ENCODE data around the gene ASB7.
"Not testable (repeated sequence)": the region's sequence is repeated elsewhere in the genome, so short reads cannot be mapped to it uniquely, and the experiment has no call there.

The ASB7 gene

DNA sequence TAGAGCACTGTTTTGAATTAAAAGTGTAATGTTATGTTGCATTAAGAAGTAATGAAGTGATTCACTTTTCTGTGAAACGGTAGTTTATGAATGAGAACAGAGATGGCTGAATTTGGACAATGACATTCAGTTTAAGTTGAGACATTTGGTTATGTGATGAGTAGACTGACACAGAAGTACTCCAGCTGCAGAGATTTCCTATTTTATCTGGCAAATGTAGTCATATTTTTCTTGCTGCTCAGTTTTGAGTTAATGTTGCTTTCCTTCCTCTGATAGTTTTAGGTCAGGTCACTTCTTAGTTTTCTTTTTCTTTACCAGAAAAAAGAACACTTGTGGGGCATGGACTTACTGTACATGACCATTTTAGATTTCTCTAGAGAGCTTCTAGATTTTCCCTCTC, 51.2 kb downstream of the ASB7 start:
- no peak for DNase-seq

- DNase-seq, result no peak
These were observed 56.5 kb downstream of the ASB7 start for GRCh38 chr15:100658895-100659294.

DNA sequence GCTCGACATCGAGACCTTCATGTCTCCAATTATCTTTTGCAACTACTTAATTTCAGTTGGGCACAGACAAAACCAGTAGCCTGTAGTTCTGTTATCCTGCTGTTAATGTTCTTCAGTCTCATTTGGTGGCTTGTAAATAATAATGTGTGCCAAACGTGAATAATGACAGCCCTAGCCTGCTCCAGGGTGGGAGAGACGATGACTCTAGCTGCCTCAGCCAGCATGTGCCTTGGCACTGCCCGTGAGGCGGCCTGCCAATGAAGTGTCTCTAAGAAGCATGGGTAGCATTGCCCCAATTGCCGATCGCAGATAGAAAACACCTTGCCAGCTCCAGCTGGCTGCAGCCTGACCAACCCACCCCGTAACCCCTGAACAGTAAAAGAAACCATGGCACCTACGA, 58.8 kb downstream of the ASB7 start:
- no peak for DNase-seq

DNA sequence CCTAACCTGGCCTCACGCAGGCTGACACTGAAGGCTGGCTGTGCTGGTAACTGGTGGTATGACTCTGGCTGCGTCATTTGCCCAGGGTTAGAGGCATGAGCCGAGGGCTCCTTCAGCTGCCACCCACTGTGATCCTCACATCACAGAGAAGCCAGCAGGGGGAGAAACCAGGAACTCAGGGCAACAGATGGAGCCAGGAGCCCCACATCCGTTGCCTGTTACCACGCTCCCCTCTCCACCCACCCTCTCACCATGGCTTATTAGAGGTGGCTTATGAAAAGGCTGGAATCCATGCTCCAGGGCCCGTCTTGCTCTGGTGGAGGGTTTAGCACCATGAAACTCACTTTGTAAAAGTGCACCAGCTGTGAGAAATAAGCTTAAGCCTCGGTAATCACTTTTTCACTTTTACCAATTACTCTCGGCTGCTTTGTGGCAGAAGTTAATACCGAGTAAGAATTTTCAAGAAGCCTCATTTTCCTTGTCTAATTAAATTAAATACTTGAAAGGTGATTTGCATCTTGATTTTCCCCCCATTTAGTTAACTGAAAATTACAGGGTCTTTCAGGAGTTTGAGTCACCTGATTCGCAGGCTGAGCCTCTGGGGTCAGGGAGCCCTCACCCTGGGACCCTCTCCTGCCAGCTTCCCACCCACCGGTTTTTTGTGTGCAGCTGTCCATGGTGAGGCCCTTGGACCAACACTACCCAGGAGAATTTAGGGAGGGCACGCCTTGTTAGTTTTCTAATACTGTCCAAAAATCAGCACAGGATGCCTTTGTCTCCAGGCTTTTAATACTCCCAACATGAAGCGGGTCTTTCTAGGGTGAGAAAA, 60.9 kb downstream of the ASB7 start:
- DNase-seq, result no peak

DNA sequence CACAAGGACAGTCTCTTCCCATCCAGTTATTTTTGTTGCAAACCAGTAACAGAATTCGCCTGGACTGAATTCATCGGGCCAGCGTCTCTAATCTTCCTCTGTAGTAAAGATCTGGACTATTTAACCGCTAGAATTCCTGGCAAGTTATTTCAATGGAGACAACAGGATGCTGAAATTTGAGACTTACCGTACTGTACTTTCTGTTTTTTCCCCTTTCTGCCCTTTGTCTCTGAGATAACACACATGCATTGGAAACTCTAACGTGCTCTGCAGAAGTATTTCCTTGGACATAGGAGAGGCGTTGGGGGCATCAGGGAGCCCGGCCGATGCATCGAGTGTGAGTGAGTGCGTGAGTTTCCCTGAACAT, 61.5 kb downstream of the ASB7 start:
- DNase-seq, result no peak

DNA sequence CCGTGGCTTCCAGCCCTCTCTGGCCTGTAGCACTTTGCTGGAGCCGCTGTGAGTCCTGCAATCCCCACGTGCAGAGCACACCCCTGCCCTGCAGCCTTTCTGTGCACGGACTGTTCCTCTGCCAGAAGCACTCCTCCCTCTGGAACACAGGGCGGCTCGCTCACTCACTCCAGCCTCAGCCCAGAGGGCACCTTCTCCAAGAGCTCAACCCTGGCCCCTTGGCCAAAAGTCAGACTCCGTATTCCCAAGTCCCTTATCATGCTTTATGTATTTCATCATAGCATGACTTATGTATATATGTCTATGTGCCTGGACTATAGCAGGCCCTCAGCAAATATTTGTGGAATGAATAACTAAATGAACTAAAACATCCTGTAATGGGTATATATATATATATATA, 63.2 kb downstream of the ASB7 start:
- DNase-seq, result no peak

DNA sequence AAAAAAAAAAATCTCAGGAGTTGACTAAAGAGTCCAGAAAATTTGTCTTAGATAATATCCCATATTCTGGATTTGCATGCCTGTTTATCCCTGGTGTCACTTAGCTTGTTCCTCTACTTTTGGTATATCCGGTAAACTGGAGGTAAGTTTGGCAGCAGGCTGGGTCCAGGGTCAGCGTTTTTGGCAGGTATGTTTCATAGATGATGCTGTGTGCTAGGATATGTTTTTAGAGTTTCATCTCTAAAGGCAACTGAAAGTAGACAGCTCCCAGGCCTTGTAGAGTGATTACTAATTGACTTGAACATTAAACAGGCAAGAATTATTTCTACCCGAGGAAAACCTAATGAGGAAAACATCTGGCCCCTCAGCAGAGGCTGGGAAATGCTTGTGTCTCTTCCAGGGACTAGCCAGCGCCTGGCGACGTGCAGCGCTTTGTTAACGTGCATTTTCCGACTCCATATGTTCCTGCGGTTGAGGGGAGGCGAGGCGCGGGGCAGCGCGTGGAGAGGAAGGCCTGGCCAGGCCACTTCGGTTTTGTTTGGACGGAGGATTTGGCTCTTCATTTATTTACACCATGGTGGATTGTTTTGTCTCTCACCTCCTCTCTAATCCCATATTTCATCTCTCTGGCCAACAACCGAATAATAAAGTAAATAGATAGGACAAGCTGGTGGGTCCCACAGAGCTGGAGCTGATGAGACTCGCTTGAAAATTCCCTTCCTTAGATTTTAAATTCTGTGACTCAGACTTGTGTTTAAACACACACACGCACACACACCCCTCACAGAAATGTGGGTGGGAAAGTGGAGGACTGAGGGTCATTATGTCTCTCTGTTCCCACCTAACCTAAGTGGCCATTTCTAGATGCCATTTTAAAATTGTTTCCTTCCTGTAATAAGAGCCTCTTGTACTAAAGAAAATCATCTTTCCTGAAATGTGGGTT, 65.3 kb downstream of the ASB7 start:
- no peak for DNase-seq

DNA sequence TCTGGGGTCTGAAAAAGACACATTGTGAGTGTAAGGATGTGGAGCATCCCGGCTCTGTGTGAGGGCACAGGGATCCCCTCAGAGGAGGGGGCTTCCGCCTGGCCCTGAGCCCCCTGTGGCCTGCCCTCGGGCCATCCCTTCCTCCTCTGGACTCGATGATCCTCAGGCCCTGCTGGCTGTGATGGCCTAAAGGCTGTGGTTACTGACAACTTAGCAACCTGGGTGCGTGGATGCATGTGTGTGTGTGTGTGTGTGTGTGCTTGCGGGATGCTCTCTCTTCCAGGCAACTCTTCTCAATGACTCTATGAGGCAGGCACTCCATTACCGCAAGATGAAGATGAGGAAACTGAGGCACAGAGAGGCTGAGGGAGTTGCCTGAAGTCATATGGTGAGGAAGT, 66.0 kb downstream of the ASB7 start:
- no peak for DNase-seq

GRCh38 chr15:100669260-100669659, 66.9 kb downstream of the ASB7 start:
- DNase-seq, result no peak

- DNase-seq, result no peak
These were observed 68.2 kb downstream of the ASB7 start for GRCh38 chr15:100670505-100671021.

DNA sequence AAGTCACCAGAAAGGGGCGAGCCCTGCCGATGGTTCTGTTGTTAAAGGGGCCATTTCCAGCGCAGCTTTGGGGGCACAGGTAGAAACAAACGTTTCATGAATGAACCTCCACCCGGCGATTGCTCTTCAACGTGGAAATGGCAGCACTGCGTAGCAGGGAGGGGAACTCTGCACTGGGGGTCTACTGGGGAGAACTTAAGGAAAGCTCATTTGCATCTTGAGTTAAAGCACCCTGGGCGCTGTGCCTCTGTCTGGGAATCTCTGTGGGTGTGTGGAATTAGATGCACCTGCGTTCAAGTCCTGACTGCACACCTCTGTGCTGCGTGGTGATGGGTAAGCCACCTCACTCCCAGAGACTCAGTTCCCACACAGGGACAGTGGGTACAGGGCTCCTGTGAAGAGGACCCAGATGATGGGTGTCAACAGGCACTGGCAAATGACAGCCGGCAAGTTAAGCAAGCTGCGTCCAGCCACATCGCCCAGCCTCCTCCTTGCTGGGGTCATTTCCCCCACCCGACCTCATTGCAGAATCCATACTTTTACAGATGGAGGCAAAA, 68.8 kb downstream of the ASB7 start:
- no peak for DNase-seq

DNA sequence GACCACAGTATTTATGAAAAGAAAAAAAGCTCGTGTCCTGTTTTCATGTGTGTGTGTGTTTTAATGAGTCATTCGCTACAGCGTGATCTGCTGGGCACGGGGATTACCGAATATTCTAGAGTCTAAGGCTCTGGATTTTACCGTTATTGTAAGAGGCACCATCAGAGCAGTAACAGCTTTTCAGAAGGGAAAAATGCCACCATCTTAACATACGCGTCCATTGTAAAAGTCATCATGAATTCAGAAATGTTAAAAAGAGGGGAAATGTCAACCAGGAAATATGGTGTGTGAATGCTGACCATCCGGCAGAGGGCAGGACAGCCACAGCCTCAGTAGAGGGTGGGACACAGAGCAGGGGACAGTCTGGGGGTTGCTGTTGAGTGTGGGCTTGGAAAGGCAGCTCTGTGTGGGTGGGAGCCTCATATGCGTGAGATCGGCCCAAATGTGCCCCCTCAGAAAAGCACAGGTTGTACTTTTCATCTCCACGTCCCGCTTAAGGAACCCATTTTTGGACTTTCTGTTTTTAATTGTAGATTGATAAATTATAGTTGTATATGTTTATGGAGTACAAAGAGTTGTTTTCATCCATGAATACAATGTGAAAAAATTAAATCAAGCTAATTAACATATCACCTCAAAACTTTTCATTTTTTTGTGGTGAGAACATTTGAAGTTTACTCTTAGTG, 69.6 kb downstream of the ASB7 start:
- DNase-seq, result no peak

DNA sequence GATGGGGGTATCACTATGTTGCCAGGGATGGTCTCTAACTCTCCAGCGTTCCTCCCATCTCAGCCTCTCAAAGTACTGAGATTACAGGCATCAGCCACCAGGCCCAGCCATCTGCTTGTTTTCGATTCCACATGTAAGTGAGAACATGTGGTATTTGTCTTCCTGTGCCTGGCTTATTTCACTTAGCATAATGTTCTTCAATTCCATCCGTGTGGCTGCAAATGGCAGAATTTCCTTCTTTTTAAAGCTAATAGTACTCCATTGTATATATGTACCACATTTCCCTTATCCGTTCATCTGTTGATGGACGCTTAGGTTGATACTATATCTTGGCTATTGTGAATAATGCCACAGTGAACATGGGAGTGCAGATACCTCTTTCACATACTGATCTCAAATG, 70.6 kb downstream of the ASB7 start:
- no peak for DNase-seq

DNA sequence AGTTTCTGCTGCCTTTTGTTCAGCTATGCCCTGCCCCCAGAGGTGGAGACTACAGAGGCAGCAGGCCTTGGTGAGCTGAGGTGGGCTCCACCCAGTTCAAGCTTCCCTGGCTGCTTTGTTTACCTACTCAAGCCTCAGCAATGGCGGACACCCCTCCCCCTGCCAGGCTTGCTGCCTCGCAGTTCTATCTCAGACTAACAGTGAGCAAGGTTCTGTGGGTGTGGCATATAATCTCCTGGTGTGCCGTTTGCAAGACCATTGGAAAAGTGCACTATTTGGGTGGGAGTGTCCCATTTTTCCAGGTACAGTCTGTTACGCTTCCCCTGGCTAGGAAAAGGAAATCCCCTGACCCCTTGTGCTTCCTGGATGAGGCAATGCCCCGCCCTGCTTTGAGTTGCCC, 76.8 kb downstream of the ASB7 start:
- DNase-seq, result not testable (repeated sequence)

- no peak for DNase-seq
These were observed 78.3 kb downstream of the ASB7 start for GRCh38 chr15:100680726-100681125.

GRCh38 chr15:100681335-100681746, 79.0 kb downstream of the ASB7 start:
- DNase-seq, result no peak

GRCh38 chr15:100682468-100682867, 80.1 kb downstream of the ASB7 start:
- no peak for DNase-seq

DNA sequence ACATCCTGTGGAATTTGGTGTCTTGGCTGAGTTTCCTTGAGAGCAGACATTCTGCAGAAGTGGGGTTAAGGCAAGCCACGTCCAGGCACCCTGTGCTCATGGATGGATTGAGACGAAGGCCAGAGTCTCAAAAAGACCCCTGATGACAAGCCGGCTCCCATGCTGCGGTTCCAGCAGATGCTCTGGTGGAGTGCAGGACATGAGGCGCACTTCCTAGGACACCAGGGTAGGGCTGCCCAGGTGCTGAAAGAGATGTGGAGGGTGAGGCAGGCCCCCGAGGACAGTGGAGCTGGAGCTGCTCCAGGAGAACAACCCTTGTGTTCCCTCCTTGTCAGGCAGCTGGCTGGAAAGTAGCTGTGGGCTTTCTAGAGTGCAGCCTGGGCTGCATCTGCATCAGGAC, 81.0 kb downstream of the ASB7 start:
- no peak for DNase-seq

GRCh38 chr15:100684591-100684990, 82.2 kb downstream of the ASB7 start:
- DNase-seq, result no peak

DNA sequence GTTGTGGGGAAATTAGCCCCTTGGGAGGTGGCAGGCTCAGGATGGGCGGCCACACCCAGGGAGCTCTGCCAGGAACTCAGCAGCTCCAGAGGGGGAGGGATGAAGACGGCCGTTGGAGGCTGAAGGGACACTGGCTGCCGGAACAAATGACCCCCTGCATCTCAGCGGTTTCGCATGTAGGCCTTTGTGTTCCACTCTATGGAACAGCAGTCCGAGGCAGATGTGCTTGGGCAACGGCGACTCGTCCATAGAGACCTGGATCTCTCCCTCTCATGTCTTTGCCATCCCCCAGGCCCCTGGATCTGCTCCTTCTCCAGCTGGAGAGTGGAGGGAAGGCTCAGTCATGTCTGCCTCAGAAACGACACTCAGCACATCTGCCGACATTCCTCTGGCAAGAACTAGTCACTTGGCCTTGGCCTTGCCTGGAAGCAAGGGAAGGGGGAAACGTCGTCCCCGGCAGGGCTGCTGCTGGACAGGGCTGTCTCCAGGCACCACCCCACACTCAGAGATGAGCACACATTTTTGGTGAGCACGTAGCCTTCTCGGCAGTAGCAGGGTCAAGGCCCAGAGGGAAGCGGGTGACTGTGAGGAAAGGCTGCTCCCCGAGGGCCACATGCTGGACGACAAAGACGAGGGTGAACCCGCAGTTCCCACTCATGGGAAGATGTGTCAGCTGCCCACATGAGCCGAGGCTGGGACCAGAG, 83.8 kb downstream of the ASB7 start:
- no peak for DNase-seq

- DNase-seq, result no peak
These were observed 84.5 kb downstream of the ASB7 start for GRCh38 chr15:100686725-100687473.

Measured in DMS153 (cell line).